Cardiac fibroblast (primary cell): ENCODE data around the gene XYLT2.

Experiments
- DNase-seq, 2 donors: peaks; one replicate each; pipeline versions ENCODE4 v3.0.0 to v3.0.0-alpha.2; 2010; ENCODE audit warnings: low read depth in 2 of 2
- H3K4me3 ChIP-seq, 2 donors: replicated peaks in 1 of 2; 1 replicate in 1 of 2; 2 replicates in 1 of 2; pipeline ENCODE4 v1.5.1; 2011; ENCODE audit warnings: low read depth in 2 of 2, low read length in 2 of 2, mild to moderate bottlenecking in 2 of 2, moderate library complexity in 1 of 2
- CTCF ChIP-seq: IDR thresholded peaks from one replicate; pipeline ENCODE4 v1.5.1; 2011; ENCODE audit warnings: low read depth, mild to moderate bottlenecking, low read length, inconsistent platforms

Gene XYLT2

GRCh38 chr17:50389534-50389933, 43.6 kb downstream of the XYLT2 start:
- no peak for DNase-seq
- TF ChIP-seq CTCF = no peak
- no peak overlapping the region for H3K4me3 ChIP-seq

GRCh38 chr17:50392621-50393020, 46.7 kb downstream of the XYLT2 start:
- DNase-seq = no peak
- no peak for TF ChIP-seq CTCF
- no peak overlapping the region for H3K4me3 ChIP-seq

GRCh38 chr17:50393700-50394099, 47.8 kb downstream of the XYLT2 start:
- no peak for DNase-seq
- TF ChIP-seq CTCF = no peak
- no peak overlapping the region for H3K4me3 ChIP-seq

GRCh38 chr17:50394711-50395110, 48.8 kb downstream of the XYLT2 start:
- H3K4me3 ChIP-seq = no peak overlapping the region
- no peak for DNase-seq
- TF ChIP-seq CTCF = no peak

GRCh38 chr17:50396261-50397110, 50.6 kb downstream of the XYLT2 start:
- peak overlapping the region; percentile 99 to 100 for H3K4me3 ChIP-seq
- peak; percentile 73 to 76 for DNase-seq
- no peak for TF ChIP-seq CTCF

GRCh38 chr17:50397111-50397918, 51.4 kb downstream of the XYLT2 start, which contains the start of gene LRRC59:
Gene LRRC59 (minus strand): TSS chr17:50397523. CDS start chr17:50397317, 206 bp downstream.
- peak; percentile 85 to 86 for DNase-seq
- peak within 1 kb of the TSS; percentile 99 to 100 for H3K4me3 ChIP-seq
- peak; percentile 90 for TF ChIP-seq CTCF
